ENCODE measurements around the gene RAD51AP1. TPM values are rescaled to one million over a fixed set of nuclear protein-coding genes. Genes with fewer than 3 reads are reported as not detected.

RAD51AP1 gene
- total RNA-seq, 1 donor from 2014 or later: 5.5 TPM

- DNase-seq: no peak
These were observed 57.2 kb downstream of the RAD51AP1 start for GRCh38 chr12:4595881-4596280.

DNA sequence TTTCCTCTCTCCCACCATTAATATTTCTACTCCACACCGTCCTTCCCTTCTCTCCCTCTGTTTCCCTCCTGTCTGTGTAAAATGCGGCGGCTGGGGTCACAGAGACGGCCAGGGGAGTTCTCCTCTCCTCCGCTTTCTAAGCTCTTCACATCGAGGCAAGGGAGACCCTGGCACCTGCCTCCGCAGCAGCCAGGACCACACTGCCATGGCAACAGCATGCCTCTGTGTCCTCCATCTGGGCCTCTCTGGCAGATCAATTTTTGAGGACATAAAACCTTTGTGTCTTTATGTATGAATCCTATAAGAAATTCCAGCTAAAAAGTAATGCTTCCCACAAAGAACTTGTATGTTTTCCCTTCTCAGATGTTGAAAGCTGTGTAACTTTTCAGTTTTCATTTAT lies 64.7 kb downstream of the RAD51AP1 start:
- no peak for DNase-seq

DNA sequence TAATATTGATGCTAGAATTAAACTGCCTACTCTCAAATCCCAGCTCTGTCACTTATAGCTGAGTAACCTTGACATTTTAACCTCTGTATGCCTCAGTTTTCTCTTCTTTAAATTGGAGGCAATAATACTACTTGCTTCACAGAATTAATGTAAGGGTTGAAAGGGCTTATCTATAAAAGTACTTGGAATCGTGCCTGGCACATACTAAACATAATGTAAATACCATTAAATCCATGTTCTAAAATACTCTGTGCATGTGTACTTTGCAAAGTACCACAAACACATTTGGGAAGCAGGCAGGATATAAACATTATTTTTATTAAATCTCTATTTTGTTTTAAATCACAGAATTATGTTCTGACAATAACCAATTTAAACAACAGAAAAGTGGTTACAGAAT lies 65.3 kb downstream of the RAD51AP1 start:
- DNase-seq: no peak

DNA sequence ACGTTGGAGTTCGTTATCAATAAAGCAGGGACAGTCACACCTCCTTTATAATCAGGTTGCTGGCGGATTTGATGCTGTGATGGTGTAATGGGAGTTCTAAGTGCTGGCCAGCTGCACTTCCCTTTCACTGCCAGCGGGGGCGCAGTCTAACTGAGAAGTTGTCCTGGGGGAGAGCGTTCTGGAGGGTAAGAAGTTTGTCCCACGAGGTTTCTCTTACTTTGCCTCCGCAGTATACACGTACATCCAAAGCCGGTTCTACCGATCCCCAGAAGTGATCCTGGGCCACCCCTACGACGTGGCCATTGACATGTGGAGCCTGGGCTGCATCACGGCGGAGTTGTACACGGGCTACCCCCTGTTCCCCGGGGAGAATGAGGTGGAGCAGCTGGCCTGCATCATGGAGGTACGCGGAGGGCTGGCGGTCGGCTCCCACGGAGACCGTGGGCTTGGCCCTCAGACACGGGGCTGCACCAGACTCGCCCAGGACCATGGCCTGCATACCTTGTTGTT lies 66.0 kb downstream of the RAD51AP1 start:
- peak; percentile 71 for DNase-seq

DNA sequence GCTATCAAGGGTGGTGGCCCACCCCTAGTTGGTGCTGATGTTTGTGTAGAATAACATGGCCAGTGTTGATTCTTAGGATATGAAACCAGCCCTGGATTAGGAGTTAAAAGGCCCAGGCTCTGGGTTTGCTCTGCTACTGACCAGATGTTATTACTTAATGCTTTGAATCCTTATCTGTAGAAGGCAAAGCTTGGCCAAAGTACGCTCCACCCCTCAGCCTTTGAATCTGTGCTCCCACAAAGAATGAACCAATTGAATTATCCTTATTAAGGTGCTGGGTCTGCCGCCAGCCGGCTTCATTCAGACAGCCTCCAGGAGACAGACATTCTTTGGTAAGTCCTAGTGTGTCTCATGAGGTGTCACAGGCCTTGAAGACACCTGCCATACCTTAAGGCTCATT lies 68.4 kb downstream of the RAD51AP1 start:
- no peak for DNase-seq

DNA sequence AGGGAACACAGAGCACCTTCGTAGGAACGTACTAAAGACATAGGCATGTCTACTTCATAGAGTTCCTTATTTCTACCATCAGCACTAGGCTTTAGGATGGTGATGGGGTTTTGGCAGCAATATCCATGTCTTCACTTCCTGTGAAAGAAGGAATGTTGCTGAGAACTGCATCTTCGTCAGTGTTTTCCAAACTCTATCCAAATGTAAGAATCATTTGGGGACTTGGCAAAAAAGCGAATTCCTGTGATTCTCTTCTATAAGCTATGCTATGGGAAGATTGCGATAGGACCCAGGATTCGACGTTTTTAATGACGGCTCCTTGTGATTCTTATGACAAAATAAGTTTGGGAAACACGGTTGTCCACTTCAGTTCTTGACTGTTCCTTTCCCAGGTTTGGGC lies 70.4 kb downstream of the RAD51AP1 start:
- DNase-seq: no peak

Other genes with a start within 250 kb of the RAD51AP1 start
- 4.7 TPM for gene TIGAR, start 217.7 kb upstream of the RAD51AP1 start, total RNA-seq
- not detected for gene FGF23, start 159.2 kb upstream of the RAD51AP1 start, total RNA-seq
- gene FGF6, start 93.1 kb upstream of the RAD51AP1 start, total RNA-seq: not detected
- gene DYRK4, start 23.3 kb downstream of the RAD51AP1 start, total RNA-seq: 23.9 TPM
- gene AKAP3, start 110.2 kb downstream of the RAD51AP1 start, total RNA-seq: 2.7 TPM
- 35.6 TPM for gene NDUFA9, start 110.2 kb downstream of the RAD51AP1 start, total RNA-seq
- gene GALNT8, start 181.5 kb downstream of the RAD51AP1 start, total RNA-seq: 43.5 TPM

Data from occipital lobe (tissue), 2 donors.